ENCODE measurements around the gene SEMA6B.
A peak's percentile ranks its signal among the peaks of the same experiment; 100 is the strongest.
"Not testable (repeated sequence)": the region's sequence is repeated elsewhere in the genome, so short reads cannot be mapped to it uniquely, and the experiment has no call there.

SEMA6B gene

GRCh38 chr19:4571305-4571917 lies 11.9 kb upstream of the SEMA6B start:
- no peak for DNase-seq (ENCODE audit: low spot score)

- DNase-seq (ENCODE audit: low spot score): no peak
These were observed 11.4 kb upstream of the SEMA6B start for GRCh38 chr19:4570916-4571304.

- no peak for DNase-seq (ENCODE audit: low spot score)
These were observed 10.9 kb upstream of the SEMA6B start for GRCh38 chr19:4570402-4570801.

GRCh38 chr19:4568886-4569285 lies 9.4 kb upstream of the SEMA6B start:
- no peak for DNase-seq (ENCODE audit: low spot score)

GRCh38 chr19:4567584-4568071 lies 8.1 kb upstream of the SEMA6B start:
- DNase-seq (ENCODE audit: low spot score): peak; percentile 69

- DNase-seq (ENCODE audit: low spot score): no peak
These were observed 7.0 kb upstream of the SEMA6B start for GRCh38 chr19:4566402-4567051.

GRCh38 chr19:4563562-4563961 lies 4.1 kb upstream of the SEMA6B start:
- DNase-seq (ENCODE audit: low spot score): not testable (repeated sequence)

- DNase-seq (ENCODE audit: low spot score): not testable (repeated sequence)
These were observed 2.6 kb upstream of the SEMA6B start for GRCh38 chr19:4562085-4562484.

- DNase-seq (ENCODE audit: low spot score): no peak
These were observed 1.2 kb downstream of the SEMA6B start for GRCh38 chr19:4557971-4558941.

GRCh38 chr19:4557144-4557970 lies 2.1 kb downstream of the SEMA6B start:
- DNase-seq (ENCODE audit: low spot score): peak; percentile 69

GRCh38 chr19:4556597-4557127 lies 2.8 kb downstream of the SEMA6B start:
- DNase-seq (ENCODE audit: low spot score): no peak

- DNase-seq (ENCODE audit: low spot score): no peak
These were observed 3.6 kb downstream of the SEMA6B start for GRCh38 chr19:4555657-4556561.

- no peak for DNase-seq (ENCODE audit: low spot score)
These were observed 4.8 kb downstream of the SEMA6B start for GRCh38 chr19:4554717-4555116.

GRCh38 chr19:4553775-4554174 lies 5.7 kb downstream of the SEMA6B start:
- no peak for DNase-seq (ENCODE audit: low spot score)

- no peak for DNase-seq (ENCODE audit: low spot score)
These were observed 6.3 kb downstream of the SEMA6B start for GRCh38 chr19:4553092-4553695.

GRCh38 chr19:4552525-4552819 lies 7.0 kb downstream of the SEMA6B start:
- DNase-seq (ENCODE audit: low spot score): no peak

- DNase-seq (ENCODE audit: low spot score): no peak
These were observed 8.9 kb downstream of the SEMA6B start for GRCh38 chr19:4550479-4551050.

- no peak for DNase-seq (ENCODE audit: low spot score)
These were observed 9.5 kb downstream of the SEMA6B start for GRCh38 chr19:4550018-4550417.

- DNase-seq (ENCODE audit: low spot score): no peak
These were observed 11.3 kb downstream of the SEMA6B start for GRCh38 chr19:4548238-4548584.
